Stimulated activated CD8-positive, alpha-beta memory T cell treated with anti-CD3 and anti-CD28 coated beads, Interleukin-4, amount 100 ng/mL, for 24 hours (primary cell): ENCODE data around the gene PDE6B.
"Not testable (repeated sequence)": the region's sequence is repeated elsewhere in the genome, so short reads cannot be mapped to it uniquely, and the experiment has no call there.

Experiments
- DNase-seq: peaks from one replicate; pipeline ENCODE4 v3.0.0-alpha.2; 2020; ENCODE audit warnings: low read depth

PDE6B gene

DNA sequence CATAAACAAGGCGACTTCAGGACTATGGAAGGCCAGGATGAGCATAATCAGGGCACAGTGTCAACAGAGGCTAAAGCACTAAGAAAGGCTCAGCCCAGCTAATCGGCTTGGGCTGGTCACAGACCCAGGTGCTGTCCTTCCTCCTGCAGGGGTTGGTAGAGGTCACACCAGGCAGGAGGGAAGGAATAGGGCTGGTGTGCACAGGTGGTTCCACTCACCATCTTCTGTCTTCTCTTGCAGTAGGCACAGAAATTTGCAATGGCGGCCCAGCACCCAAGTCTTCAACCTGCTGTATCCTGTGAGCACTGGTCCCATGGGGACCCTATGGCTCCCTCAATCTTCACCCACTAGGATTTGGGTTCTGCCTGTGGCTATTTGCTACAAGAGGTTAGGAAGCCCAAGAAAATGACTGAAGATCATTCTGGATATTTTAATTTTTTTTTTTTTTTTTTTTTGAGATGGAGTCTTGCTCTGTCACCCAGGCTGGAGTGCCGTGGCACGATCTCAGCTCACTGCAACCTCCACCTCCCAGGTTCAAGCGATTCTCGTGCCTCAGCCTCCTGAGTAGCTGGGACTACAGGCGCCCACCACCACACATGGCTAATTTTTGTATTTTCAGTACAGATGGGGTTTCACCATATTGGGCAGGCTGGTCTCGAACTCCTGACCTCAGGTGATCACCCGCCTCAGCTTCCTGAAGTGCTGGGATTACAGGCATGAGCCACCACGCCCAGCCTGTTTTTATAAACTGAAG lies 44.6 kb downstream of the PDE6B start:
- not testable (repeated sequence) for DNase-seq

GRCh38 chr4:671769-672168 lies 46.4 kb downstream of the PDE6B start:
- no peak for DNase-seq

DNA sequence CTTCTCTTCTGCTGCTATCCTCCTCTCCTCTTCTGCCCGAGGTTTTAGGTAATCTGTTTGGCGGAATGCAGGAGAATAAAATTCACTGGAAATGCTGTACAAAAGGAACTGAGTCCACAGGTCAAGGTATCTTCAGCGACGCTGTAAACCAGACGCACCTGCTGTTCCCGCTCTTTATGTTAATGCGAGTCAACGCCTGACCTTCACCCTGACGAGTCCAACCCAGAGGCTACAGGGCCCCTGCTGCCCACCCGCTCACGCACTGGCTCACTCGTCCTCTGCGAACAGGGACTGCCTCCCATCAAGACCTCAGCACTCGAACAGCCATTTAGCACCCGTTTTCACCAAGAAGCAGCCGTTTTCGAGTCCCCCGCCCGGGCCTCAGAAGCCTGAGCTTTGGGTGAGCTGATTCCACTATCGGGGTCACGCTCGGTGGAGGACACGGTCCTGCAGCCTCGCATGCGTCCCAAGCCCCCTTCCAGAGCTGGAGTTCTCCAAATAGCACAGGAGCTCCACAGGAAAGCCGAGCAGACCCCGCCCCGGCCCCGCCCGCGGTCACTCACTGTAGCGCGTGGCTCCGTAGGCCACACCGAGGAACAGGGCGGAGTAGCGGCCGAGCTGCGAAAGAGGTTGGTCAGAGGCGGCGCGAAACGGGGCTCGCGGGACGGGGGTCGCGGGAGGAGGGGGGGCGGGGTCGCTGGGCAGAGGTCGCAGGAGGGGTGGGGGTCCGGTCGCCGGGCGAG lies 48.1 kb downstream of the PDE6B start:
- DNase-seq, result no peak

GRCh38 chr4:674172-675035 lies 49.0 kb downstream of the PDE6B start, which contains the start of the genes ATP5ME and MYL5:
TSS of gene ATP5ME (minus strand) at chr4:674276. CDS start at chr4:674247, 29 bp downstream.
TSS of gene MYL5 (plus strand) at chr4:674542. CDS start at chr4:678027, 3,485 bp downstream.
- DNase-seq, result peak; percentile 97

DNA sequence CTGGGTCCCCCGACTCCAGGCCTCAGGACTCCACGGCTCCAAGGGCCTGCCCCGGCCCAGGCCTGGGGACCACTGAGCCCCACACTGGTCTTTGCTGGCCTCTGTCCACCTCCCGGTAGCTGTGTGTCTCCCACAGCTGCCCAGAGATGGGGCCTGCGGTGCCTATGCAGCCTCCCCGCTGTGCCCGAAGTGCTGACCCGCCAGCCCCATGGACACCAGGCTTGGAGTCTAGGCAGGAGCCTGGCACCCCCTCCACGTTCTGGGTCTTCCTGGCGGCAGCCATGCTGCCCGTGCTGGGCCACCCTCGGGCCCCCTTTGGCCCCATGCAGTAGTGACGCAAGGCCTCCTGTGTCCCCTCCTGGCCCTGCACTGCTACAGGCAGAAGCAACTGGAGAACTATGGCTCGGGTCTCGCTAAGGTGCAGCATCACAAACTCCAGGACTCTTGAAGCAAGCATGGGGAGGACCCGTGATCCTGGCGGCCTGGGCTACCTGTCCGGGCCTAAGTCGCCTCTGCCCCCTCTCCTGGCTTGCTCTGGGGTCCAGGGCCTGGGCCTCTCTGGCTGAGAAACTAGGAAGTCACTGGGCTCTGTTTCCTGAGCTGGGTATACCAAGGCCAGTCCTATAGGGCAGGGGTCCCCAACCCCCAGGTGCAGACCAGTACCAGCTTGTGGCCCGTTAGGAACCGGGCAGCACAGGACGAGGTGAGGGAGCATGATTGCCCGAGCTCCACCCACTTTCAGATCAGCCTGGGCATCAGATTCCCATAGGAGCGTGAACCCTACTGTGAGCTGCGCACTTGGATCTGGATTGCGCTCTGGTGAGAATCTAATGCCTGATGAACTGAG lies 49.9 kb downstream of the PDE6B start:
- DNase-seq, result no peak

DNA sequence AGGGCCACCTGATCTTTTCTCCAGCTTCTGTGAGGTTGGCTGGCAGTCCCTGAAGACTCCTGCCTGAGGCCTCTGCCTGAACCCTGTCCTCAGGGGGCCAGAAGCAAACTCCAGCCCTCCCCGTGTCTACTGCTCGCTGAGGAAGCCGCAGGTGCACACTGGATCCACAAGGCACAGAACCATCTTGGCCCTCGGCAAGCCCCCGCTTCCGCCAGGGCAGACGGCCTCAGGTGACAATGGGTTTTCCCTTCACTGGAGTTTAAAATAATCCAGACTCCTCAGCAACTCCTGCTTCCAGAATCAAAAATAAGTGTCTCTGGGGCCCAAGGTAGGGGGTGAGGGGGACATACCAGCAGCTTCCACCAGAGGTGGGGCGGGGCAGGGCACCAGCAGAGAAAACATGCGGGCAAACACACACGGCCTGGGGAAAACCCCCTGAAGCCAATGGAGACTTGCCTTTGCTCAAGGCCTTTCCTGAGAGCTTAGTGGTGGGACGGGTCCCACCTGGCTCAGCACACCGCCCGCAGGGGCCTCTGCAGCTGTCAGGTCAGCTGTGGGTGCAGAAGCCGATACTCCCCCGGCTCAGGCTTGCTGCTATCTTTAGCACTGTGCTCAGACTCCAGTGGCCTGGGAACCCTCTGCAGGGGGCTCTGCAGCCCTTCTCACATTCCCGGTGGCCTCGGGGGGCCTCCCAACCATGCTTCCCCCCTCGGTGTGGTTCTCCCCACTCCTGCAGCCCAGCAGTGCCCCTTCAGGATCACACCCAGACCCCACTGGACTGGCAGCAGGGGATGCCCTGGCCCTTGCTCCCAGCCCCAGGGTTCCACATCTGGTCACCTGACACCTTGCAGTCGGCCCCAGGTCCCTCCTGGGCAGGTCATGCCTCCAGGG lies 50.9 kb downstream of the PDE6B start:
- DNase-seq, result no peak

- DNase-seq, result no peak
Observed at GRCh38 chr4:676871-677235, 51.5 kb downstream of the PDE6B start.

- no peak for DNase-seq
Observed at GRCh38 chr4:677431-678293, 52.3 kb downstream of the PDE6B start.

- no peak for DNase-seq
Observed at GRCh38 chr4:678331-679103, 53.1 kb downstream of the PDE6B start.

DNA sequence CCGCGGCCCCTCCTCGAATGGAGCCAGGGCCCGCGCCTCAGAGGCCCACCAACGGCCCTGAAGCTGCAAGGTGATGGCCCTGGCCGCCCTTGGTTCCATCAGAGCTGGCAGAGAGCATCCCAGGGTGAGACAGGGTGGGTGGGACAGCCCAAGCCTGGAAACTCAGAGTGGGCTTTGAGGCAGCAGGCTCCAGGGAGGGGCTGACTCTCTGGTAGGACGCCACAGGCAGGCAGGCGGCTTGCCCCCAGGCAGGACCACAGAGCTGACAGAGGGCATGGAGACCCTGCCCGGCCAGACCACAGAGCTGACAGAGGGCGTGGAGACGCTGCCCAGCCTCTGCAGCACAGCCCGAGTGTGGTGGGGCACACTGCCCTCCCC lies 53.7 kb downstream of the PDE6B start:
- DNase-seq, result no peak

DNA sequence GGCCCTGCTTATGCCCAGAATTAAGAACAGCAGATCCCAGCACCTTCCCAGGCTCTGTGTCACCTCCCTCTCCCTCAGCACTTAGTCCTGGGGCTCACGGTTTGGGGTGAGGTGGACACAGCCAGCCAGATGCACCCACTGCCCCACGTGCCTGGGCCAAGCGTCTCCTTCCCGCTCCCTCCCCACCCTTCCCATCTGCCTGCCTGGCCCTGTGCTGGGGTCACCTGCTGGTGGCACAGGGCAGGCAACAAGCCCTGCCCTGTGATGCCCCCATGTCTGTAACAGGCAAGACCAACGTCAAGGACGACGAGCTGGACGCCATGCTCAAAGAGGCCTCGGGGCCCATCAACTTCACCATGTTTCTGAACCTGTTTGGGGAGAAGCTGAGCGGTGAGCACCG lies 54.3 kb downstream of the PDE6B start:
- no peak for DNase-seq

GRCh38 chr4:680091-680490 lies 54.7 kb downstream of the PDE6B start:
- no peak for DNase-seq

- DNase-seq, result no peak
Observed at GRCh38 chr4:680551-680927, 55.2 kb downstream of the PDE6B start.

DNA sequence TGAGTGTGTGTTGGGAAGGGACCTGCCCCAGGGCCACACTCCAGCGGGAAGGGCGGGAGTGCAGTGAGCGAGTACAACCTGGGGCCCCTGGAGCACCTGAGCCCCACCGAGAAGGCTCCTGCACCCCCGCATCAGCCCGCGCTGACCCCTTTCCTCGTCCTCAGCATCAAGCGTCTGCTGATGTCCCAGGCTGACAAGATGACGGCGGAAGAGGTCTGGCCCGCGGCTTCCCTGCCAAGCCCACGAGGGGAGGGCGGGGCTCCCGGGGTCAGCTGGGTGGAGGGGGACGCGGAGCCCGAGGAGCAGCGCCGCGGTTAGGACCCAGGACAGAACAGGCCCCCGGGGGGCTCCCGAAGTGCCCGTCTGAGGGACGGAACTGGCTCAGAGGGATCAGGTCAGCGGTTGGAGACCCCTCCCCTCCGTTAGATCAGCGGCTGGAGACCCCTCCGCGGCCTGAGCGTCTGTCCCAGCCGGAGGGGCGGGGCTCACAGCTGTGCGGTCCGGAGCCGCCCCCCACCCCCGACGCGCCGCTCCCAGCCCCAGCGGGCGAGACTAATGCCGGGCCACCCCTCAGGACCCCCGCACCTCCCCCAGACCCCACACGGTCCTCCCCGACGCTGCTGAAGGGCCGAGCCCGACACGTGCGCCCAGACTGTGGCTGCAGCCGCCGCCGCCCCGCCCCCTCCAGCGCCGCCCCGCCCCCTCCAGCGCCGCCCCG lies 55.7 kb downstream of the PDE6B start:
- DNase-seq, result peak; percentile 57

GRCh38 chr4:681736-682451 lies 56.5 kb downstream of the PDE6B start:
- no peak for DNase-seq

DNA sequence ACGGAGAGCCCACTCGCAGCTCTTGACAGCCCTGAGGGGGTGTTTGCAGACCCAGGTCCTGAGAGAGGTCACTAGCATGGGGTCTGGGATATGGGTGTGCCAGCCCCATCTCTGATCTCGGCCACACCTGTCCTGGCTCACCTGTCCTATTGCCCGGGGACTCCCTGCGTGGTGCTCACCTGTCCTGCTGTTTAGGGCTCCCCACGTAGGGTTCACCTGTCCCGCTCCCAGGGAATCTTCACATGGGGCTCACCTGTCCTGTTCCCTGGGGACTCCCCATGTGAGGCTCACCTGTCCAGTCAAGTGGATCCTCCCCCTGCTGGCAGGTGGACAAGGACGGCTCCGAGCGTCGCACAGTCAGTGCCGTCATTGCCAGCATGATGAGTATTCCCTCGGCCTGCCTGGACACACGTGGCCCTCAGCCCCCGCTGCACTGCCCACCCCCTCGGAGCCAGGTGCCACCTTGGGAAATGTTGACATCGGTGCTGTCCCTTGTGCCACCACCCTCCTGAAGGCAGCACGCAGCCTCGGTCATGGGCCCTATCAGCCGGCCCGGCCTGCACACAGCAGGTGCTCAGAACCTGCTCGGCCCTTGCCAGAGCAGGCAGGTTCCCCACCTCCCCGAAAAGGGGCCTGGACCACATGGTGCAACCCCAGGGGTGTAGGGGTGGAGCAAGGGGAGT lies 57.3 kb downstream of the PDE6B start:
- no peak for DNase-seq
